GM18867 (cell line): ENCODE measurements around the gene ZRANB1.

Experiments used
- ATAC-seq: cut with Tn5 transposase; IDR thresholded peaks from one replicate; pipeline ENCODE4 v1.9.1; 2021; ENCODE audit warnings: mild to moderate bottlenecking, moderate library complexity; ENCODE audit not compliant: unreplicated experiment

The ZRANB1 gene

GRCh38 chr10:124993345-124993708 lies 51.4 kb downstream of the ZRANB1 start:
- ATAC-seq, result no peak

GRCh38 chr10:124993736-124994451 lies 52.0 kb downstream of the ZRANB1 start:
- ATAC-seq, result no peak

GRCh38 chr10:124994573-124995473 lies 52.9 kb downstream of the ZRANB1 start:
- ATAC-seq, result no peak

GRCh38 chr10:124995605-124996004 lies 53.7 kb downstream of the ZRANB1 start:
- ATAC-seq, result no peak

GRCh38 chr10:124996127-124996853 lies 54.4 kb downstream of the ZRANB1 start:
- no peak for ATAC-seq

- ATAC-seq, result no peak
Measured at GRCh38 chr10:124996854-124997215, 54.9 kb downstream of the ZRANB1 start.

- no peak for ATAC-seq
Measured at GRCh38 chr10:124997306-124997705, 55.4 kb downstream of the ZRANB1 start.

- ATAC-seq, result no peak
Measured at GRCh38 chr10:124997771-124998623, 56.1 kb downstream of the ZRANB1 start.

- no peak for ATAC-seq
Measured at GRCh38 chr10:124998624-124999291, 56.8 kb downstream of the ZRANB1 start.

- ATAC-seq, result no peak
Measured at GRCh38 chr10:124999433-125000365, 57.8 kb downstream of the ZRANB1 start.

- ATAC-seq, result no peak
Measured at GRCh38 chr10:125000366-125001312, 58.7 kb downstream of the ZRANB1 start.

- ATAC-seq, result no peak
Measured at GRCh38 chr10:125001313-125002046, 59.6 kb downstream of the ZRANB1 start.

GRCh38 chr10:125002047-125002422 lies 60.1 kb downstream of the ZRANB1 start:
- no peak for ATAC-seq

GRCh38 chr10:125002423-125003145 lies 60.7 kb downstream of the ZRANB1 start:
- no peak for ATAC-seq

- ATAC-seq, result no peak
Measured at GRCh38 chr10:125003146-125003900, 61.4 kb downstream of the ZRANB1 start.
